RWPE2 (cell line): ENCODE data around the gene MTUS2.

ENCODE experiments used
- ATAC-seq: fragments of 200-7000 bp; cut with Tn5 transposase; 3 replicates; pipeline ENCODE4 v1.9.1; 2021; ENCODE audit warnings: low read depth
- DNase-seq: peaks from one replicate; pipeline ENCODE4 v3.0.0-alpha.2; 2020; ENCODE audit warnings: low spot score
- H3K27ac ChIP-seq: fragments of 450-650 bp; 2 replicates; pipeline ENCODE4 v1.5.1; 2017; ENCODE audit warnings: mild to moderate bottlenecking; ENCODE audit not compliant: poor library complexity, severe bottlenecking
- H3K27me3 ChIP-seq: fragments of 250-450 bp; sonication (Bioruptor Pico); 2 replicates; pipeline ENCODE4 v1.5.1; 2021; ENCODE audit warnings: mild to moderate bottlenecking, moderate library complexity; ENCODE audit not compliant: insufficient read depth, poor library complexity, severe bottlenecking
- H3K36me3 ChIP-seq: fragments of 250-450 bp; sonication (Bioruptor Pico); 2 replicates; pipeline ENCODE4 v1.5.1; 2020; ENCODE audit warnings: low read depth, mild to moderate bottlenecking, moderate library complexity
- H3K4me1 ChIP-seq: fragments of 250-450 bp; sonication (Bioruptor Pico); 2 replicates; pipeline ENCODE4 v1.5.1; 2021; ENCODE audit warnings: mild to moderate bottlenecking, moderate library complexity; ENCODE audit not compliant: insufficient read depth, poor library complexity, severe bottlenecking
- H3K4me3 ChIP-seq: fragments of 250-450 bp; sonication (Bioruptor Pico); 2 replicates; pipeline ENCODE4 v1.5.1; 2021; ENCODE audit warnings: mild to moderate bottlenecking, moderate library complexity; ENCODE audit not compliant: severe bottlenecking
- H3K9me3 ChIP-seq: fragments of 250-450 bp; sonication (Bioruptor Pico); 2 replicates; pipeline ENCODE4 v1.5.1; 2021; ENCODE audit warnings: mild to moderate bottlenecking, moderate library complexity; ENCODE audit not compliant: severe bottlenecking
- CTCF ChIP-seq: fragments of 450-650 bp; IDR thresholded peaks from one replicate; pipeline ENCODE4 v1.5.1; 2017; ENCODE audit warnings: mild to moderate bottlenecking, moderate library complexity; ENCODE audit not compliant: poor library complexity, severe bottlenecking

MTUS2 gene

GRCh38 chr13:29418026-29418425, 597.9 kb downstream of the MTUS2 start:
- DNase-seq (no peak), ATAC-seq (no peak)
- Histone ChIP-seq H3K9me3 (no peaks in the 10 kb centered on the region), H3K4me1 (no peaks in the 10 kb centered on the region), H3K27me3 (no peaks in the 10 kb centered on the region), H3K27ac (no peak overlapping the region), H3K36me3 (no peaks in the 10 kb centered on the region), H3K4me3 (no peak overlapping the region)
- no peak for TF ChIP-seq CTCF

GRCh38 chr13:29421118-29421517, 601.0 kb downstream of the MTUS2 start:
- Histone ChIP-seq H3K4me3 (no peak overlapping the region), H3K4me1 (no peaks in the 10 kb centered on the region), H3K36me3 (no peaks in the 10 kb centered on the region), H3K27ac (no peak overlapping the region), H3K9me3 (no peaks in the 10 kb centered on the region), H3K27me3 (no peaks in the 10 kb centered on the region)
- ATAC-seq (no peak), DNase-seq (no peak)
- no peak for TF ChIP-seq CTCF

GRCh38 chr13:29422015-29422414, 601.9 kb downstream of the MTUS2 start:
- Histone ChIP-seq H3K27ac (no peak overlapping the region), H3K27me3 (peaks cover 5% of the 10 kb centered on the region), H3K36me3 (no peaks in the 10 kb centered on the region), H3K4me1 (no peaks in the 10 kb centered on the region), H3K9me3 (no peaks in the 10 kb centered on the region), H3K4me3 (no peak overlapping the region)
- DNase-seq (no peak), ATAC-seq (no peak)
- no peak for TF ChIP-seq CTCF

- peaks cover 16% of the 10 kb centered on the region for H3K27me3 ChIP-seq
- TF ChIP-seq CTCF, result no peak
Measured at GRCh38 chr13:29423050-29423449, 602.9 kb downstream of the MTUS2 start.

GRCh38 chr13:29427937-29428309, 607.8 kb downstream of the MTUS2 start:
- TF ChIP-seq CTCF, result no peak
- Histone ChIP-seq H3K36me3 (no peaks in the 10 kb centered on the region), H3K27me3 (peaks cover 40% of the 10 kb centered on the region), H3K4me3 (peak overlapping the region; percentile 7), H3K27ac (no peak overlapping the region), H3K4me1 (no peaks in the 10 kb centered on the region), H3K9me3 (no peaks in the 10 kb centered on the region)
- no peak for ATAC-seq
- no peak for DNase-seq

More at GRCh38 chr13:29423050-29423449, 602.9 kb downstream of the MTUS2 start:
- DNase-seq (no peak), ATAC-seq (no peak)
- Histone ChIP-seq H3K4me1 (no peaks in the 10 kb centered on the region), H3K4me3 (no peak overlapping the region), H3K36me3 (no peaks in the 10 kb centered on the region), H3K9me3 (no peaks in the 10 kb centered on the region), H3K27ac (no peak overlapping the region)
